ENCODE measurements around the gene TRIM37. TPM values are rescaled to one million over a fixed set of nuclear protein-coding genes. Genes with fewer than 3 reads are reported as not detected.

The TRIM37 gene
- total RNA-seq, 1 donor from 2014 or later: 39.0 TPM

GRCh38 chr17:59152925-59153324 lies 46.2 kb upstream of the TRIM37 start:
- no peak for TF ChIP-seq CTCF (conservative IDR thresholded peaks at IDR 0.05)
- peaks cover 51% of the 10 kb centered on the region for H3K4me1 Mint-ChIP-seq
- H3K4me3 Mint-ChIP-seq: no peak overlapping the region
- no peaks in the 10 kb centered on the region for H3K27me3 Mint-ChIP-seq (ENCODE audit: low read depth)
- H3K9me3 Mint-ChIP-seq: no peaks in the 10 kb centered on the region
- no peak for DNase-seq (ENCODE audit: low read depth, low spot score)
- peak overlapping the region; percentile 89 for H3K27ac Mint-ChIP-seq (ENCODE audit: unreplicated experiment)
- no peaks in the 10 kb centered on the region for H3K36me3 Mint-ChIP-seq (ENCODE audit: low read depth)

- Mint-ChIP-seq H3K9me3 (no peaks in the 10 kb centered on the region), H3K4me1 (peaks cover 50% of the 10 kb centered on the region), H3K27ac (ENCODE audit: unreplicated experiment) (peak overlapping the region; percentile 40), H3K36me3 (ENCODE audit: low read depth) (no peaks in the 10 kb centered on the region), H3K27me3 (ENCODE audit: low read depth) (no peaks in the 10 kb centered on the region), H3K4me3 (no peak overlapping the region)
- no peak for DNase-seq (ENCODE audit: low read depth, low spot score)
- no peak for TF ChIP-seq CTCF (conservative IDR thresholded peaks at IDR 0.05)
Observed at GRCh38 chr17:59151591-59151990, 44.9 kb upstream of the TRIM37 start.

GRCh38 chr17:59151006-59151405 lies 44.3 kb upstream of the TRIM37 start:
- H3K36me3 Mint-ChIP-seq (ENCODE audit: low read depth): no peaks in the 10 kb centered on the region
- H3K9me3 Mint-ChIP-seq: no peaks in the 10 kb centered on the region
- no peaks in the 10 kb centered on the region for H3K27me3 Mint-ChIP-seq (ENCODE audit: low read depth)
- no peak for TF ChIP-seq CTCF (conservative IDR thresholded peaks at IDR 0.05)
- no peak overlapping the region for H3K4me3 Mint-ChIP-seq
- DNase-seq (ENCODE audit: low read depth, low spot score): no peak
- peaks cover 47% of the 10 kb centered on the region for H3K4me1 Mint-ChIP-seq
- H3K27ac Mint-ChIP-seq (ENCODE audit: unreplicated experiment): no peak overlapping the region

GRCh38 chr17:59149841-59150511 lies 43.3 kb upstream of the TRIM37 start:
- H3K9me3 Mint-ChIP-seq: no peaks in the 10 kb centered on the region
- DNase-seq (ENCODE audit: low read depth, low spot score): no peak

GRCh38 chr17:59149051-59149450 lies 42.4 kb upstream of the TRIM37 start:
- no peak for DNase-seq (ENCODE audit: low read depth, low spot score)
- H3K4me3 Mint-ChIP-seq: peak overlapping the region; percentile 84
- H3K27ac Mint-ChIP-seq (ENCODE audit: unreplicated experiment): no peak overlapping the region
- peaks cover 6% of the 10 kb centered on the region for H3K36me3 Mint-ChIP-seq (ENCODE audit: low read depth)
- peaks cover 50% of the 10 kb centered on the region for H3K4me1 Mint-ChIP-seq
- H3K27me3 Mint-ChIP-seq (ENCODE audit: low read depth): no peaks in the 10 kb centered on the region
- no peaks in the 10 kb centered on the region for H3K9me3 Mint-ChIP-seq
- no peak for TF ChIP-seq CTCF (conservative IDR thresholded peaks at IDR 0.05)

More at GRCh38 chr17:59149841-59150511, 43.3 kb upstream of the TRIM37 start:
- H3K4me3 Mint-ChIP-seq: peak overlapping the region; percentile 84
- TF ChIP-seq CTCF (conservative IDR thresholded peaks at IDR 0.05): no peak
- H3K27me3 Mint-ChIP-seq (ENCODE audit: low read depth): no peaks in the 10 kb centered on the region
- peaks cover 50% of the 10 kb centered on the region for H3K4me1 Mint-ChIP-seq
- H3K27ac Mint-ChIP-seq (ENCODE audit: unreplicated experiment): peak overlapping the region; percentile 73
- H3K36me3 Mint-ChIP-seq (ENCODE audit: low read depth): no peaks in the 10 kb centered on the region
